ENCODE data around the gene CCND1. TPM values are rescaled to one million over a fixed set of nuclear protein-coding genes. Genes with fewer than 3 reads are reported as not detected.
A peak's percentile ranks its signal among the peaks of the same experiment; 100 is the strongest.

CCND1 gene
- total and polyA plus RNA-seq, 9 of the 15 experiments (the other 6 are each of a cell fraction or from before 2014, with no cell fraction given), result 0.04 to 23.3 (median 3.8) TPM

- no peak for FAIRE-seq
- no peaks in the 10 kb centered on the region for H3K4me1 ChIP-seq (replicated peaks in 1 of 2; ENCODE audit: control insufficient read depth in 2 of 2, insufficient read depth in 2 of 2, low read length in 2 of 2)
- H3K4me2 ChIP-seq (ENCODE audit: insufficient read depth, low read length), result no peak overlapping the region
- H2AFZ ChIP-seq (ENCODE audit: low read depth, low read length), result no peak overlapping the region
- ChIA-PET POLR2A (no interaction called here), CTCF (ENCODE audit: low intra/inter-chr PET ratio) (no interaction called here)
- intact Hi-C loops (cut with micrococcal nuclease), result no loop called here
- H3K36me3 ChIP-seq (ENCODE audit: control insufficient read depth, insufficient read depth, low read length), result no peaks in the 10 kb centered on the region
- BruUV-seq (replicated peaks), result no TSS peak
- in situ Hi-C loops (cut with MboI), result no loop called here
- H3K4me3 ChIP-seq, result no peak overlapping the region
- H3K9me1 ChIP-seq (ENCODE audit: control insufficient read depth, insufficient read depth, low read length), result no peaks in the 10 kb centered on the region
- TF ChIP-seq ZNF217 (CRISPR knock-in tag; IDR thresholded peaks at IDR 0.05) (no peak), ZNF354B (CRISPR knock-in tag; IDR thresholded peaks at IDR 0.05) (no peak), ZNF263 (CRISPR knock-in tag; IDR thresholded peaks at IDR 0.05; ENCODE audit: borderline replicate concordance) (no peak), ZNF395 (CRISPR knock-in tag; IDR thresholded peaks at IDR 0.05) (no peak), RBM14 (IDR thresholded peaks at IDR 0.05; ENCODE audit: borderline replicate concordance, insufficient read depth, low read depth, low read length) (no peak), ZFX (CRISPR knock-in tag; IDR thresholded peaks at IDR 0.05) (no peak), SMAD1 (IDR thresholded peaks at IDR 0.05; ENCODE audit: low read depth, low read length, partially characterized antibody) (no peak), NCOA2 (IDR thresholded peaks at IDR 0.05; ENCODE audit: partially characterized antibody in 2 of 2) (no peak), IRF1 (CRISPR knock-in tag; IDR thresholded peaks at IDR 0.05; ENCODE audit: borderline replicate concordance) (no peak), HLTF (IDR thresholded peaks at IDR 0.05) (no peak), GTF2F1 (IDR thresholded peaks at IDR 0.05; ENCODE audit: low read depth, low read length) (no peak), ZNF232 (CRISPR knock-in tag; IDR thresholded peaks at IDR 0.05) (no peak), ZNF174 (CRISPR knock-in tag; IDR thresholded peaks at IDR 0.05) (no peak), BCOR (IDR thresholded peaks at IDR 0.05) (no peak), SP2 (IDR thresholded peaks at IDR 0.05; ENCODE audit: extremely low read depth, low read depth, low read length, poor library complexity, severe bottlenecking) (no peak)
- TF ChIP-seq, protein P1, sequence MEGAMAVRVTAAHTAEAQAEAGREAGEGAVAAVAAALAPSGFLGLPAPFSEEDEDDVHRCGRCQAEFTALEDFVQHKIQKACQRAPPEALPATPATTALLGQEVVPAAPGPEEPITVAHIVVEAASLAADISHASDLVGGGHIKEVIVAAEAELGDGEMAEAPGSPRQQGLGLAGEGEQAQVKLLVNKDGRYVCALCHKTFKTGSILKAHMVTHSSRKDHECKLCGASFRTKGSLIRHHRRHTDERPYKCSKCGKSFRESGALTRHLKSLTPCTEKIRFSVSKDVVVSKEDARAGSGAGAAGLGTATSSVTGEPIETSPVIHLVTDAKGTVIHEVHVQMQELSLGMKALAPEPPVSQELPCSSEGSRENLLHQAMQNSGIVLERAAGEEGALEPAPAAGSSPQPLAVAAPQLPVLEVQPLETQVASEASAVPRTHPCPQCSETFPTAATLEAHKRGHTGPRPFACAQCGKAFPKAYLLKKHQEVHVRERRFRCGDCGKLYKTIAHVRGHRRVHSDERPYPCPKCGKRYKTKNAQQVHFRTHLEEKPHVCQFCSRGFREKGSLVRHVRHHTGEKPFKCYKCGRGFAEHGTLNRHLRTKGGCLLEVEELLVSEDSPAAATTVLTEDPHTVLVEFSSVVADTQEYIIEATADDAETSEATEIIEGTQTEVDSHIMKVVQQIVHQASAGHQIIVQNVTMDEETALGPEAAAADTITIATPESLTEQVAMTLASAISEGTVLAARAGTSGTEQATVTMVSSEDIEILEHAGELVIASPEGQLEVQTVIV (CRISPR knock-in tag; IDR thresholded peaks at IDR 0.05; ENCODE audit: borderline replicate concordance), result no peak
- H3K79me2 ChIP-seq (ENCODE audit: control insufficient read depth, insufficient read depth, low read length), result no peaks in the 10 kb centered on the region
- no peaks in the 10 kb centered on the region for H4K20me1 ChIP-seq (replicated peaks; ENCODE audit: control insufficient read depth, insufficient read depth, low read length)
- no peak for ATAC-seq
- H3K9ac ChIP-seq (ENCODE audit: insufficient read depth in 1 of 2, low read depth in 2 of 2, low read length in 2 of 2), result peak overlapping the region in 1 of 2 experiments; percentile 52; a peak in 1 of 4 replicates
- no peaks in the 10 kb centered on the region for H3K9me3 ChIP-seq (replicated peaks; ENCODE audit: control insufficient read depth, insufficient read depth, low read depth, low read length)
- H3K27ac ChIP-seq (ENCODE audit: extremely low read depth, low read depth, low read length), result no peak overlapping the region
- DNase-seq (ENCODE audit: extremely low read depth in 1 of 4, low spot score in 3 of 4), result no peak
- H3K27me3 ChIP-seq (ENCODE audit: control insufficient read depth in 2 of 2, insufficient read depth in 2 of 2, low read length in 2 of 2), result peaks cover 22 to 52% of the 10 kb centered on the region in 2 experiments; a peak in 4 of 5 replicates
- WGBS (ENCODE audit: insufficient coverage, low coverage, missing lambda C conversion rate), result 0% methylated on average over 8 of the region's 8 CpGs
Observed at GRCh38 chr11:69614085-69614484, 26.9 kb upstream of the CCND1 start.
